ENCODE data around the gene ADAT3.

Gene ADAT3

DNA sequence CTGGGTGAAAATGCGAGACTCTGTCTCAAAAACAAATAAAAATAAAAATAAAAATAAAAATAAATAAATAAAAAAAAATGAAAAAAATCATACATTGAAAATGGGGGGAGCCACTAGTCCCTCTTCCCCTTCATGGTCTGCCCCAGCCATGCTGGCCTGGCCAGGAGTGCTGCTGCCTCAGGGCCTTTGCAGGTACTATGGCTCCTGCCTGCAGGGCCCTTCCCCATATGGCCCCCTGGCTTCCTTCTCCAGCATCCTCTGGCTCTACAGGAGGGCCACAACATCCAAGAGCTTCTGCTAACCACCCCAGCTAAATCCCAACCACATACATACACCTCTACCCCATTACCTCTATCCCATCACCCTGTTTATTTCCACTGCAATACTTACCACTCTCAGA lies 15.3 kb upstream of the ADAT3 start:
- no peak overlapping the region for H3K4me3 ChIP-seq (ENCODE audit: low read length)
- no peak for DNase-seq (ENCODE audit: low read depth)
- TF ChIP-seq, protein P1, sequence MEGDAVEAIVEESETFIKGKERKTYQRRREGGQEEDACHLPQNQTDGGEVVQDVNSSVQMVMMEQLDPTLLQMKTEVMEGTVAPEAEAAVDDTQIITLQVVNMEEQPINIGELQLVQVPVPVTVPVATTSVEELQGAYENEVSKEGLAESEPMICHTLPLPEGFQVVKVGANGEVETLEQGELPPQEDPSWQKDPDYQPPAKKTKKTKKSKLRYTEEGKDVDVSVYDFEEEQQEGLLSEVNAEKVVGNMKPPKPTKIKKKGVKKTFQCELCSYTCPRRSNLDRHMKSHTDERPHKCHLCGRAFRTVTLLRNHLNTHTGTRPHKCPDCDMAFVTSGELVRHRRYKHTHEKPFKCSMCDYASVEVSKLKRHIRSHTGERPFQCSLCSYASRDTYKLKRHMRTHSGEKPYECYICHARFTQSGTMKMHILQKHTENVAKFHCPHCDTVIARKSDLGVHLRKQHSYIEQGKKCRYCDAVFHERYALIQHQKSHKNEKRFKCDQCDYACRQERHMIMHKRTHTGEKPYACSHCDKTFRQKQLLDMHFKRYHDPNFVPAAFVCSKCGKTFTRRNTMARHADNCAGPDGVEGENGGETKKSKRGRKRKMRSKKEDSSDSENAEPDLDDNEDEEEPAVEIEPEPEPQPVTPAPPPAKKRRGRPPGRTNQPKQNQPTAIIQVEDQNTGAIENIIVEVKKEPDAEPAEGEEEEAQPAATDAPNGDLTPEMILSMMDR (IDR thresholded peaks at IDR 0.05; ENCODE audit: insufficient read depth, low read depth, low read length, missing control alignments) = no peak

DNA sequence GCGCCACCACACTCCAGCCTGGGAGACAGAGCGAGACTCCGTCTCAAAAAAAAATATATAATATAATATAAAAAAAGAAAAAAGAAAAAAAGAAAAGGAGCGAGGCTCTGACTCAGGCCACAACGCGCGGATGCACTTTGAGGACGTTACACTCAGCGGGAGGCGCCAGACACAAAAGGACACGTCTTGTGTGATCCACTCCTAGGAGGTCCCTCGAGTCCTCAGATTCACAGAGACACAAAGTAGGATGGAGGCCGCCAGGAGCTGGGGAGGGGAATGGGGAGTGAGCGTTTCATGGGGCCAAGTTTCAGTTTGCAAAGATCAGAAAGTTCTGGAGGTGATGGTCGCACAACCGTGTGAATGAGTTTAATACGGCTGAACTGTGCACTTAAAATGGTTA lies 11.4 kb upstream of the ADAT3 start:
- no peak overlapping the region for H3K4me3 ChIP-seq (ENCODE audit: low read length)
- TF ChIP-seq, protein P1 (IDR thresholded peaks at IDR 0.05; ENCODE audit: insufficient read depth, low read depth, low read length, missing control alignments) = no peak
- DNase-seq (ENCODE audit: low read depth) = no peak

DNA sequence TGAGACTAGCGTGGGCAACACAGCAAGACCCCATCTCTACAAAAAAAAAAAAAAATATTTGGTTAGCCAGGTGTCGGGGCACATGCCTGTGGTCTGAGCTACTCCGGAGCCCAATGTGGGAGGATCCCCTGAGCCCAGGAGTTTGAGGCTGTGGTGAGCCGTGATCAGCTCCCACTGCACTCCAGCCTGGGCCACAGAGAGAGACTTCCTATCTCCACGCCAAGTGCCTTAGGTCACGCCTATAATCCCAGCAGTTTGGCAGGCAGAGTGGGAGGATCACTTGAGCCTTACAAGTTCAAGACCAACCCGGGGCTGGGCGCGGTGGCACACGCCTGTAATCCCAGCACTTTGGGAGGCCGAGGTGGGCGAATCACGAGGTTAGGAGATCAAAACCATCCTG lies 8.7 kb upstream of the ADAT3 start:
- TF ChIP-seq, protein P1 (IDR thresholded peaks at IDR 0.05; ENCODE audit: insufficient read depth, low read depth, low read length, missing control alignments) = no peak
- H3K4me3 ChIP-seq (ENCODE audit: low read length) = no peak overlapping the region
- no peak for DNase-seq (ENCODE audit: low read depth)

DNA sequence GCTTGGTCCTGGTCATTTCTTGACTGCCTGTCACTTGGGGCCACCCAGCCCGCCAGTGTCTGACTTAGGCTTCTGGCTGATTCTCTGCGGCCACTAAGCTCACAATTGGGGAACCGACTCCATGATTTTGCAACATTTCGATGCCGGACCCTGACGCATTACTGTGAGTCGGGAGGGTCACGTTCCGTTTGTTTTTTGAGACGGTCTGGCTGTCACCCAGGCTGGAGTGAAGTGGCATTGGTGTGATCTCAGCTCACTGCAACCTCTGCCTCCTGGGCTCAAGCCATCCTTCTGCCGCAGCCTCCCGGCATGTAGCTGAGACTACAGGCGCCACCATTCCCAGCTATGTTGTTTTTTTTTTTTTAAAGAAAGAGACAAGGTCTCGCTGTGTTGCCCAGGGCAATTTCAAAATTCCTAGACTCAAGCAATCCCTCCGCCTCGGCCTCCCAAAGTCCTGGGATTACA lies 3.2 kb upstream of the ADAT3 start:
- no peak for DNase-seq (ENCODE audit: low read depth)

DNA sequence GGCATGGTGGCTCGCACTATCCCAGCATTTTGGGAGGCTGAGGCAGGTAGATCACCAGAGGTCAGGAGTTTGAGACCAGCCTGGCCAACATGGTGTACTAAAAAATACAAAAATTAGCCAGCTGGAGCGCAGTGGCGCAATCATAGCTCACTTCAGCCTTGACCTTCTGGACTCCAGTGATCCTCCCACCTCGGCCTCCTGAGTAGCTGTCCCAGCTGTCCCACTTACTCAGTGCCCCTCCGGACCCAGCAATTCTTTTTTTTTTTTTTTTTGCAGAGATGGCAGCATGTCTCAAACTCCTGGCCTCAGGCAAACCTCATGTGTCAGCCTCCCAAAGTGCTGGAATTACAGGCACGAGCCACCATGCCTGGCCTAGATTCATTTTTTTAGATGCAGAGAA lies 2.3 kb upstream of the ADAT3 start:
- TF ChIP-seq, protein P1 (IDR thresholded peaks at IDR 0.05; ENCODE audit: insufficient read depth, low read depth, low read length, missing control alignments) = no peak
- DNase-seq (ENCODE audit: low read depth) = no peak

More for the DNA sequence above, 3.2 kb upstream of the ADAT3 start:
- TF ChIP-seq, protein P1 (IDR thresholded peaks at IDR 0.05; ENCODE audit: insufficient read depth, low read depth, low read length, missing control alignments) = no peak
- no peak overlapping the region for H3K4me3 ChIP-seq (ENCODE audit: low read length)

DNA sequence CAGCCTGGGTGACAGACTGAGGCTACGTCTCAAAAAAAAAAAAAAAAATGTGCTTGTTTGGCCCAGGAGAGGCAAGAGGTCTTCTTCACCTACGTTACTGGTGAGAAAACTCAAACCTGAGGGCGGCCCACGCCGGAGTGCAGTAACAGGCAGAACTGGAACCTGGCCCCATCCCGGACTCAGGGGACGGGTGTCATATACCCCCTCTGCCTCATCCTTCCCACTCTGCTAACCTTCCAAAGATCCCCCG lies 414 bp upstream of the ADAT3 start:
- DNase-seq (ENCODE audit: low read depth) = no peak
- TF ChIP-seq, protein P1 (IDR thresholded peaks at IDR 0.05; ENCODE audit: insufficient read depth, low read depth, low read length, missing control alignments) = no peak
- H3K4me3 ChIP-seq (ENCODE audit: low read length) = peak overlapping the region; percentile 52

More for the DNA sequence above, 2.3 kb upstream of the ADAT3 start:
- no peak overlapping the region for H3K4me3 ChIP-seq (ENCODE audit: low read length)

DNA sequence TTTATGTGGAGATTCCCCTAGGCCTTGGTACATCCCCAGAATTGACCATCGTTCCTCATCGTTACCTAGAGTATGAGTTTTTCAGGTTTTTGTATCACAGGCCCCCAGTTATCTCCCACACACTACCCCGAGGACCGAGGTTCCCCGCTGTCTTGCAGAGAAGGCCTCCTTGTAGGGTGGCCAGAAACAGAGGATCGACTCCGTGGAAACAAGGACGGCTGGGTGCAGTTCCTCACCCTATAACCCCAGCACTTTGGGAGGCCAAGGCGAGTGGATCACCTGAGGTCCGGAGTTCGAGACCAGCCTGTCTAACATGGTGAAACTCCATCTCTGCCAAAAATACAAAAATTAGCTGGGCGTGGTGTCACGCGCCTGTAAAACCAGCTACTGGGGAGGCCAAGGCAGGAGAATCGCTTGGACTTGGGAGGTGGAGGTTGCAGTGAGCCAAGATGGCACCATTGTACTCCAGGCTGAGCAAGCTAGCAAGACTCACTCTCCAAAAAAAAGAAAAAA lies 720 bp downstream of the ADAT3 start:
- peak overlapping the region; percentile 64 for H3K4me3 ChIP-seq (ENCODE audit: low read length)
- DNase-seq (ENCODE audit: low read depth) = no peak
- TF ChIP-seq, protein P1 (IDR thresholded peaks at IDR 0.05; ENCODE audit: insufficient read depth, low read depth, low read length, missing control alignments) = no peak
